VCaP (cell line): ENCODE results near the gene OR2L8.

Experiments used
- H3K27ac ChIP-seq: fragments of 450-650 bp; 2 replicates; pipeline ENCODE4 v1.5.1; 2017
- CTCF ChIP-seq: fragments of 450-650 bp; conservative IDR thresholded peaks from 2 replicates; pipeline ENCODE4 v1.5.1; 2017; ENCODE audit warnings: mild to moderate bottlenecking, moderate library complexity

OR2L8 gene

GRCh38 chr1:247948558-247948957, at the start of gene OR2L8:
TSS of gene OR2L8 (plus strand) at chr1:247948858. CDS start at chr1:247948858, 0 bp downstream.
- TF ChIP-seq CTCF = no peak
- no peak within 1 kb of the TSS for H3K27ac ChIP-seq

- no peak for TF ChIP-seq CTCF
- no peak overlapping the region for H3K27ac ChIP-seq
These were observed 44.5 kb upstream of the OR2L8 start for GRCh38 chr1:247904122-247904521.

GRCh38 chr1:247905181-247905580, 43.5 kb upstream of the OR2L8 start:
- no peak overlapping the region for H3K27ac ChIP-seq
- no peak for TF ChIP-seq CTCF

GRCh38 chr1:247905910-247906503, 42.7 kb upstream of the OR2L8 start:
- TF ChIP-seq CTCF = no peak
- H3K27ac ChIP-seq = no peak overlapping the region

GRCh38 chr1:247906504-247907047, 42.1 kb upstream of the OR2L8 start:
- H3K27ac ChIP-seq = no peak overlapping the region
- no peak for TF ChIP-seq CTCF

GRCh38 chr1:247908766-247909165, 39.9 kb upstream of the OR2L8 start:
- no peak overlapping the region for H3K27ac ChIP-seq
- no peak for TF ChIP-seq CTCF

- TF ChIP-seq CTCF = no peak
- no peak overlapping the region for H3K27ac ChIP-seq
These were observed 34.9 kb upstream of the OR2L8 start for GRCh38 chr1:247913786-247914185.
